ENCODE measurements around the gene SEPTIN2.
"Not testable (repeated sequence)": the region's sequence is repeated elsewhere in the genome, so short reads cannot be mapped to it uniquely, and the experiment has no call there.

SEPTIN2 gene

DNA sequence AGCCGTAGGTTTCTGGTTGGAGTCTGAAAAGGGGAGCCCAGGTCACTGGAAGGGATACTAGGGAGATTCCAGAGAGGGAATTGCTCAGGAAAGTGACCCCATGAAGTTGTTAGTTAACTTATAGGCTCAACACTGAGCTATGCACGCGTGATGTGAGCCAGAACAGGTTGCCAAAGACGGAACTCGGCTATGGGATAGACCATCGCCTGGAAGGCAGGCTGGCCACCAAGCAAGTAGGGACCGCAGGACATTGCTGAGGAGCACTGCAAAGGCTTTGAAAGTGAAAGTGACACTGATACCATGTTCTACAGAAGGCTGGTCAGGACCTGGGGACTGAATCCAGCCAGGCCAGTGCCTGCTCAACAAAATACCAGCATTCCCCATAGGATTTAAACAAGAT is 47.7 kb downstream of the SEPTIN2 start:
- Mint-ChIP-seq H3K4me1 (ENCODE audit: low read depth) (peaks cover 14% of the 10 kb centered on the region), H3K4me3 (no peak overlapping the region), H3K36me3 (peaks cover 3% of the 10 kb centered on the region), H3K27me3 (no peaks in the 10 kb centered on the region), H3K9me3 (ENCODE audit: low read depth) (no peaks in the 10 kb centered on the region), H3K27ac (no peak overlapping the region)

DNA sequence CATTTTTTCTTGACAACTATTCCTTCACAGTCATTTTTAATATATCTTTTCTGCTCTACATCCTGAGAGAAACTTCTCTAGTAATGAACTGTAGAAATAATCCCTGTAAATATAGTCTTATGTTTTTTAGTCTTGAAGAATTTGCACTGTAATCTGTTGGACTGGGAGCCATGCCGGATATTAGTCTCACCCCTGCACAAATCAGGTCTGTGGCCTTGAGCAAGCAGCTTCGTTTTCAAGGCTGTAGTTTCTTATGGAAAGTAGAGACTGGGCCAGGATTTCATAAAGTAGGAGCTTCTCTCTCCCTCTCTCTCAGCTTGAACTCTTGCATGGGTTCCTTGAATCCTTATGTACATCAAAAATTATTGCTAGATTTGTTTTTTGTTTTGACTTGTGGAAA is 49.1 kb downstream of the SEPTIN2 start:
- Mint-ChIP-seq H3K36me3 (peaks cover 3% of the 10 kb centered on the region), H3K4me3 (no peak overlapping the region), H3K27ac (no peak overlapping the region), H3K4me1 (ENCODE audit: low read depth) (peaks cover 7% of the 10 kb centered on the region), H3K27me3 (no peaks in the 10 kb centered on the region), H3K9me3 (ENCODE audit: low read depth) (no peaks in the 10 kb centered on the region)

DNA sequence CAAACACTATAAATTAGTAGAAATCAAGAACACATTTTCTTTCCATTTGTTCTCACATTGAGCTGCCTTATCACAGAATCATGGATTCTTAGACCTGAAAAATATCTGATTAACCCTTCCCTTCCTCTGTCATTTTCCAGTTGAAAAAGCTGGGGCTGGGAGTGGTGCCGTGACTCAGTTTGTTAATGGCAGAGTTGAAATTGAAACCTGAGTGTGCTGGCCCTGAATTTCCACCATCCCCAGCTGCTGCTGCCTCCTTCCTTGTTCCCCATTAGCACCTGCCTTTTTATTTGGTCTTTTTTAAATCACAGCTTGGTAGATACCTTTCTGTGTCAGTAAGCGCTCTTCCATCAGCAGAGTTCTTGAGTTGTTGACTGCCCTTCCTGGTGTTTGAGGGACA is 51.0 kb downstream of the SEPTIN2 start:
- H3K27me3 Mint-ChIP-seq = no peaks in the 10 kb centered on the region
- H3K36me3 Mint-ChIP-seq = peaks cover 3% of the 10 kb centered on the region
- no peak overlapping the region for H3K27ac Mint-ChIP-seq
- peaks cover 7% of the 10 kb centered on the region for H3K4me1 Mint-ChIP-seq (ENCODE audit: low read depth)
- H3K9me3 Mint-ChIP-seq (ENCODE audit: low read depth) = no peaks in the 10 kb centered on the region
- H3K4me3 Mint-ChIP-seq = no peak overlapping the region

DNA sequence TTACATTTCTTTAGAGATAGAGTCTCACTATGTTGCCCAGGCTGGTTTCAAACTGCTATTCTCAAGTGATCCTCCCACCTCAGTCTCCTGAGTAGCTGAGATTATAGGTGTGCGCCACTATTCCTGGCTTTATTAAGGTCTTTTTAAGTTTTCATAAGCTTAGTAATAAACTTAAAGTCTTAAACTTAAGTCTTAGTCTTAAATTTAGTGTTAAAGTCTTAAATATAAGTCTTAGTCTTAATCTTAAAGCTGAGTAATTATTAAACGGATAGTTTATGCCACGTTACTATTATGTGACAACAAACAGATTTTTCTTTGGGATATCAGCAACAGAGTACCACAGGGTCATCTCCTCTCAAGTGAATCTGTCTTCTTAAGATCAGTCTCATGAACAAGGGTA is 52.9 kb downstream of the SEPTIN2 start:
- Mint-ChIP-seq H3K36me3 (peaks cover 3% of the 10 kb centered on the region), H3K4me3 (no peak overlapping the region), H3K27ac (no peak overlapping the region), H3K9me3 (ENCODE audit: low read depth) (no peaks in the 10 kb centered on the region), H3K27me3 (no peaks in the 10 kb centered on the region), H3K4me1 (ENCODE audit: low read depth) (peaks cover 7% of the 10 kb centered on the region)

DNA sequence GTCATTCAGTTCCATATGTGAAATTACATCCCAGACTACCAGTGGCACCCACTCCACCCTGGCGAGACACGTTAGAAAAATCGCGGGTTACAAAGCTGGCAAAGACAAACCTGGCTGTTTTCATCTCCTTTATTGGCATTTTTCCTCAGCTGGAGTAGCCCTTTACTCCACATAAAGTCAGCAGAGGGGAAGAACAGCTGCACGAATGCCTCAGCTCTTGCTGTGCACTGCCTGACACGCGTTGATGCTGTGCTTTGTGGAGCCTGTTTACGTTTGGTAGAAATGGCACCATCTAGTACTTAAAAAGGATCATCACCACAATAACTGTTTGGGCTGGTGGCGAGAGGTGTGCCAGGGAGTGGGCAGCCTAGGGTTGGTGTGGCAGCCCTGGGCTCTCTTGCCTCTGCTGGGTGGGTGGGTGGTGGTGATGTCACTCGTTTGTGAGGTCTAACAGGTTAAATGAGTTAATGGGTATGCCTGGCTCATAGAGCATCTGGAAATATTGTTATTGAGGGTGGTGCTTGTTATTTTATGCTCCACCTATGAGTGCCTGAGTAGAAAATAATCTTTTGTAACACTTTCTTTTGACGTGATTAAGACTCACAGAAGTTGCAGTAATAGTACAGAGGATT is 56.8 kb downstream of the SEPTIN2 start:
- Mint-ChIP-seq H3K27me3 (no peaks in the 10 kb centered on the region), H3K4me1 (ENCODE audit: low read depth) (peaks cover 5% of the 10 kb centered on the region), H3K9me3 (ENCODE audit: low read depth) (no peaks in the 10 kb centered on the region), H3K36me3 (peaks cover 3% of the 10 kb centered on the region), H3K27ac (no peak overlapping the region), H3K4me3 (no peak overlapping the region)

- Mint-ChIP-seq H3K9me3 (ENCODE audit: low read depth) (no peaks in the 10 kb centered on the region), H3K27me3 (no peaks in the 10 kb centered on the region), H3K4me3 (no peak overlapping the region), H3K4me1 (ENCODE audit: low read depth) (peaks cover 5% of the 10 kb centered on the region), H3K36me3 (peaks cover 3% of the 10 kb centered on the region), H3K27ac (no peak overlapping the region)
These were observed 57.7 kb downstream of the SEPTIN2 start for GRCh38 chr2:241373446-241373845.

DNA sequence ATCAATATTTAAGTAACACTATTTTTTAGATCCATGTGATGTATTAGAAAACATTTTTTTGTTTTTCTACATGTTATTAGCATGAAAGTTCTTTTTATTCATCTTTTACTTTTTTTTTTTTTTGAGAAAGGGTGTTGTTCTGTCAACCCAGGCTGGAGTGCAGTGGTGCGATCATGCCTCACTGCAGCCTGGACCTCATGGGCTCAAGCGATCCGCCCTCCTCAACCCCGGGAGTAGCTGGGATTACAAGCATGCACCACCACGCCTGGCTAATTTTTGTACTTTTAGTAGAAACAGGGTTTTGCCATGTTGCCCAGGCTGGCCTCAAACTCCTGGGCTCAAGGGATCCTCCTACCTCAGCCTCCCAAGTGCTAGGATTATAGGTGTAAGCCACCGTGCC is 58.2 kb downstream of the SEPTIN2 start:
- H3K36me3 Mint-ChIP-seq; H3K9me3 Mint-ChIP-seq (ENCODE audit: low read depth); H3K27ac Mint-ChIP-seq; H3K27me3 Mint-ChIP-seq; H3K4me3 Mint-ChIP-seq; H3K4me1 Mint-ChIP-seq (ENCODE audit: low read depth): not testable (repeated sequence)

DNA sequence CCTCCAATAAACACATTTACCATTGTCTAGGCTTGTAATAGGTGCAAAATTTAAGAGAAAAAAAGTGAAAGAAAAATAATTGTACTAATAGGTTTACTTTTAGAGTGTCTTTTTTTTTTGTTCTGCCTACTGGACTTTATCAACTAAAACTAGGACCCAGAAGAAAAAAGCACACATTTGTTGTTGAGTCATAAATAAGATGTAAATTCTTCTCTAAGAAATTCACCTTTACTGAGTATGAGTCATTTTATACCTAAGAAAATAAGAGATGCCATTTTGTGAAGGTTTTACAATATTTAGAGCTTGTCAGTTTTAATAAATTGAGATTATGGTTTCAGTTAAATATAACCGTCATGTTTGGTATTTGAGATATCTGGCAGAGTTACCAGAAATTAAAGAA is 59.6 kb downstream of the SEPTIN2 start:
- H3K4me3 Mint-ChIP-seq = no peak overlapping the region
- H3K4me1 Mint-ChIP-seq (ENCODE audit: low read depth) = peaks cover 3% of the 10 kb centered on the region
- no peak overlapping the region for H3K27ac Mint-ChIP-seq
- H3K36me3 Mint-ChIP-seq = peaks cover 6% of the 10 kb centered on the region
- no peaks in the 10 kb centered on the region for H3K27me3 Mint-ChIP-seq
- no peaks in the 10 kb centered on the region for H3K9me3 Mint-ChIP-seq (ENCODE audit: low read depth)

- H3K4me1 Mint-ChIP-seq (ENCODE audit: low read depth) = peaks cover 3% of the 10 kb centered on the region
- no peaks in the 10 kb centered on the region for H3K9me3 Mint-ChIP-seq (ENCODE audit: low read depth)
- H3K36me3 Mint-ChIP-seq = peaks cover 6% of the 10 kb centered on the region
- no peak overlapping the region for H3K4me3 Mint-ChIP-seq
- H3K27me3 Mint-ChIP-seq = no peaks in the 10 kb centered on the region
- H3K27ac Mint-ChIP-seq = no peak overlapping the region
These were observed 61.1 kb downstream of the SEPTIN2 start for GRCh38 chr2:241376808-241377207.

DNA sequence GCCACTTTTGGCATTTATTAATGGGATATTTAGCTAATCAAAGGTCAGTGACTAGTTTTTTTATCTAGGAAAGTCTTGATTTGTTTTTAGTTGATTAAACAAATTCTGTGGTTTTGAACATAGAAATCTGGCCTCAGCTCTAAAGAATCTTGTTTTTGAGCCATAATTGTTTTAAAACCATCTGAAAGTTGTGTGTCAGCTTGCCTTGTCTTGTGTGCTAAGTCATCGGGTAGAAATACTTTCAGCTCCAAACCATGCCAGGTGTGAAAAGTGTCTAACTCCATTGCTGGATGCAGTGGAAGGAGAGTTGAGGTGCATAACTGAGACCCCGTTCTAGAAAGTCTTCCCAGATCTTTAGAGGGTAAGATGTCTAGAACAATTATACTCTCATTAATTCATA is 63.1 kb downstream of the SEPTIN2 start:
- H3K27me3 Mint-ChIP-seq = no peaks in the 10 kb centered on the region

DNA sequence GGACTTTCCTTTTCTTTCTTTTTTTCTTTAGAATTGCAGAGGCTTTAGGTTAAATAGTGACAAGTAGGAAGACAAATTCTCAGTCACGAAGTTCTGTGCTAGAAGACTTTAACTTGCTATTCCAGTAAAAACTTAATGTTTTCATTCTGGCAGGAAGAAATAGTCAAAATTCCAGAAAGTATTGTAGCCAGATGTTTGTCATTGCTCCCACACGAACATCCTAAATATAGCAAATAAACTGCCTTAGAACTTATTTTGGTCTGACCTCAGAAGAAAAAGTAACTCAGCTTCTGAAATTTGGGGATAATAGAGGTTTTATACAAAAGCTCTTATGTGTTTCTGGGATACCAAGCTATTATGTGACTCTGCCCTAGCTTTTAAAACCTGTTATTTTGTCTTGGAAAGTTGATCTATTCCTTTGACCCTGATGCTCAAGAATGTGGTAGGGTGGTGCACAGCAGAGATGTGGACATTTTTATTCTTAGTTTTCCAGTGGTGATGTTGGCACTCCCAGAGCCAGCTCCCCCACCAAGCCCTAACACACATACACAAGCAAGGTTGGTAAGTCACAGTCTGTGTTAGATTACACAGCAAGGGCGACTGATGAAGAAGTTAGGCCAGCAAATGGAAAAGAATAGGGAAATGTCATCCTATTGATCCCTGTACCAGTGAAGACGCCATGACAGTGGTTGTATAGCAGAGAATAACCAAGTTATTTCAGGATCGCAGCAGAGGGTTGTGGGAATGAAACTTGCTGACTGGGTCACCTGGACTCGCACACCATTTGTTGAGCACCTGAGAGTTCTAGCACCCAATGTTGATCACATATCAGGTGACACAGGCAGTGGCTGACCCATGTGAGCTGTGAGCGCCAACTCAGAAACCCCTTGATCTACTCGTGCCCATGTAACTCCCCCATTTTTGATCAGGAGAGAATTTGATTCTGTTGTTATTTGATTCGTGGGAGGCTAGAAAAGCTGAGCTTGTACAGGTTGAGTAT is 64.1 kb downstream of the SEPTIN2 start:
- H3K36me3 Mint-ChIP-seq = peaks cover 12% of the 10 kb centered on the region

More for the DNA sequence above, 63.1 kb downstream of the SEPTIN2 start:
- Mint-ChIP-seq H3K9me3 (ENCODE audit: low read depth) (no peaks in the 10 kb centered on the region), H3K27ac (no peak overlapping the region), H3K4me1 (ENCODE audit: low read depth) (peaks cover 3% of the 10 kb centered on the region), H3K36me3 (peaks cover 12% of the 10 kb centered on the region), H3K4me3 (no peak overlapping the region)

DNA sequence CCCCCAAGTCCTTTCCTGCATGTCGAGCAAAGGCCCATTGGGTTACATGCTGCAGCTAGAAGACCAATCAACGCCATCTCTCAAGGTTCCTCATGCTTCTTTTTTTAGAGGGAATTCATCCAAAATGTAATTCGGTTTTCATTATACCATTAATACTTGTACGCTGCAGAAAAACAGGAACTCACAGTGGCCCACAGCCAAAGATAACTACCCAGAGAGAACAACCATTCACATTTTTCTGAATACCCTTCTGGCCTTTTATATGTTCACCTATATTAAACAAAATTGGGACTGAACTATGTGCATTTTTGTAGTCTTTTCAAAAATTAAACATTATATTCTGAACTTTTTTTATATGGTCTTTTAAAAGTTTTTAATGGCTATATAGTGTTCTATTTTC is 66.1 kb downstream of the SEPTIN2 start:
- Mint-ChIP-seq H3K27ac (no peak overlapping the region), H3K4me3 (no peak overlapping the region), H3K36me3 (peaks cover 20% of the 10 kb centered on the region), H3K9me3 (ENCODE audit: low read depth) (no peaks in the 10 kb centered on the region), H3K4me1 (ENCODE audit: low read depth) (no peaks in the 10 kb centered on the region), H3K27me3 (no peaks in the 10 kb centered on the region)

More for the DNA sequence above, 64.1 kb downstream of the SEPTIN2 start:
- Mint-ChIP-seq H3K9me3 (ENCODE audit: low read depth) (no peaks in the 10 kb centered on the region), H3K27ac (no peak overlapping the region), H3K4me1 (ENCODE audit: low read depth) (peaks cover 3% of the 10 kb centered on the region), H3K27me3 (no peaks in the 10 kb centered on the region), H3K4me3 (no peak overlapping the region)

GRCh38 chr2:241385450-241385849 is 69.7 kb downstream of the SEPTIN2 start:
- not testable (repeated sequence) for H3K4me3 Mint-ChIP-seq; H3K4me1 Mint-ChIP-seq (ENCODE audit: low read depth); H3K9me3 Mint-ChIP-seq (ENCODE audit: low read depth); H3K27me3 Mint-ChIP-seq; H3K27ac Mint-ChIP-seq
- peaks cover 24% of the 10 kb centered on the region for H3K36me3 Mint-ChIP-seq

DNA sequence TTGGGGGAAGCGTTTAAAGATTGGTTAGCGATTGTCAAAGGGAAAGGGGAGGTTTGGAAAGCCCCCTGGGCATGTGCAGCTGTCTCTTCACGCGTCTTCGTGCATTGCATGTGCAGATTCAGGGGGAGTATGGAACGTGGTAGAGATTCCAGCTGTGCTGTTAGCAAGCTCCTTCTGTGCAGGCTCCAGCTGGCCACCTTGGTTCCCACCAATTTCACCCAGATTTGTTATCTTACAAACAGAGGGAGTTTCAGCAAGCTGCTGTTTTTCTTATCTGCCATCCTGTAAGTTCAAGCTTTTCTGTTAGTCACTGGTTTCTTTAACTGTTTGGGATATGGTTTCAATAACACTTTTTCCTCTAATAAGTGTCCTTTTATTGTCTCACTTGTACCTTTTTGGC is 70.8 kb downstream of the SEPTIN2 start:
- no peaks in the 10 kb centered on the region for H3K9me3 Mint-ChIP-seq (ENCODE audit: low read depth)
- peaks cover 24% of the 10 kb centered on the region for H3K36me3 Mint-ChIP-seq
- peaks cover 3% of the 10 kb centered on the region for H3K4me1 Mint-ChIP-seq (ENCODE audit: low read depth)
- H3K27me3 Mint-ChIP-seq = no peaks in the 10 kb centered on the region
- H3K27ac Mint-ChIP-seq = no peak overlapping the region
- H3K4me3 Mint-ChIP-seq = no peak overlapping the region

DNA sequence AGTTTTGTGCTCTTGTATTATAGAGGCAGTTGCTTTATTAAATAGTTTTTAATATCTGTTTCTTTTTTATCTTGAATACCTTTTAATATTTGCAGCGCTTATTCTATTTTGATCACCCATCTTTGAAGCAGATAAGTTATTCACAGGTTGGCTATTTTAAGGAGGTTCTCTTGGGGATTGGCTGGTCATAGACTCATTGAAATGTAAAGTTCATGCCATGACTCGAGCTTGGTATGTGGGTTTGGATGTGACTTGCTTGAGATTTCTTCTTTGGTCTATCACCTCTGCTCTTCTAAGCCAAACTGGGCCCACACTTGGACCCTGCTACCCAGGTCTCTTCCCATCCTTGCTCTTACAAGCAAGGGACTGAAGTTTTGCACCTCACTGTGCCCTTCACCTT is 74.0 kb downstream of the SEPTIN2 start:
- H3K4me3 Mint-ChIP-seq = no peak overlapping the region
- H3K9me3 Mint-ChIP-seq (ENCODE audit: low read depth) = no peaks in the 10 kb centered on the region
- no peaks in the 10 kb centered on the region for H3K27me3 Mint-ChIP-seq
- H3K36me3 Mint-ChIP-seq = peaks cover 20% of the 10 kb centered on the region
- H3K4me1 Mint-ChIP-seq (ENCODE audit: low read depth) = peaks cover 3% of the 10 kb centered on the region
- H3K27ac Mint-ChIP-seq = no peak overlapping the region
